ENCODE data around the gene GALK1. TPM values are rescaled to one million over a fixed set of nuclear protein-coding genes. Genes with fewer than 3 reads are reported as not detected.

The GALK1 gene
- total and polyA plus RNA-seq, 2 of the 13 experiments (the other 11 are each of a cell fraction or from before 2014, with no cell fraction given) = 59.9 to 93.6 TPM

DNA sequence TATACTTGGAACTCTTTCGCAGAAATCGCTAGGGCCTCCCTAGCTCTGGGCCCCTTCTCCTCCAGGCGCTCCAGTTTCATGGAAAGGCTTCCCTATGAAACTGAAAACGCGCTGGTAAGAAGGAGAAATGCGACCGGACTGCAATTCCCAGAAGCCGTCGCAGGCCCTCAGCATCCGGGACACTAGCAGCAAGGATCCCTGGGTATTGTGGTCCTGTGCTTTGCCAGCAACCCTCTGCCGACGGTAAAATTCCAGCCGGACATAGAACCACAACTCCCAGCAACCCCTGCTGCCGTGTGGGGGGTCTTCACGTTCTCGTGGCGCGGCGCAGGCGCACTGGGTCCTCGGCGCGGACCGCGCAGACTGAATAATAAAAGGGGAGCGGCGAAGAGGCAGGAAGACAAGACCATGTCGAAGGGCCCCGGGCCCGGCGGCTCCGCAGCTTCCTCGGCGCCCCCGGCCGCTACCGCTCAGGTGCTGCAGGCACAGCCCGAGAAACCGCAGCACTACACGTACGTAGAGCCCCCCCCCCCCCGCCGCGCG is 19.6 kb upstream of the GALK1 start, which contains the start of gene UNK (continued):
- TF ChIP-seq THAP9 (CRISPR knock-in tag; IDR thresholded peaks at IDR 0.05; ENCODE audit: borderline replicate concordance) (peak; percentile 65; the same call in 1 of the 2 replicates), DR1 (CRISPR knock-in tag; IDR thresholded peaks at IDR 0.05) (peak; percentile 47; the same call in 1 of the 2 replicates), CC2D1A (CRISPR knock-in tag; IDR thresholded peaks at IDR 0.05) (peak; percentile 40; the same call in 1 of the 2 replicates), GZF1 (CRISPR knock-in tag; IDR thresholded peaks at IDR 0.05) (peak; percentile 15; the same call in 1 of the 2 replicates), SP4 (CRISPR knock-in tag; IDR thresholded peaks at IDR 0.05) (peak; percentile 73), DMAP1 (CRISPR knock-in tag; IDR thresholded peaks at IDR 0.05) (no peak; the same call in 1 of the 2 replicates), RARG (CRISPR knock-in tag; IDR thresholded peaks at IDR 0.05; ENCODE audit: low read depth) (peak; percentile 19; the same call in 1 of the 2 replicates), FOXC1 (CRISPR knock-in tag; IDR thresholded peaks at IDR 0.05; ENCODE audit: borderline replicate concordance) (peak; percentile 74), HOXD1 (CRISPR knock-in tag; IDR thresholded peaks at IDR 0.05) (peak; percentile 57; the same call in 1 of the 2 replicates), HIVEP1 (CRISPR knock-in tag; IDR thresholded peaks at IDR 0.05) (peak; percentile 21; the same call in 1 of the 2 replicates), ATF7-NPFF (CRISPR knock-in tag; IDR thresholded peaks at IDR 0.05; ENCODE audit: low read depth) (peak; percentile 83), ELF1 (CRISPR knock-in tag; IDR thresholded peaks at IDR 0.05) (peak; percentile 82), ZNF776 (CRISPR knock-in tag; IDR thresholded peaks at IDR 0.05) (peak; percentile 82; the same call in 1 of the 2 replicates), BORCS8-MEF2B (CRISPR knock-in tag; IDR thresholded peaks at IDR 0.05) (peak; percentile 6; the same call in 1 of the 2 replicates), ZNF160 (CRISPR knock-in tag; IDR thresholded peaks at IDR 0.05) (no peak), NCOA2 (CRISPR knock-in tag; IDR thresholded peaks at IDR 0.05) (peak; percentile 1; the same call in 1 of the 2 replicates), ZMYM3 (CRISPR knock-in tag; IDR thresholded peaks at IDR 0.05) (no peak), HHEX (CRISPR knock-in tag; IDR thresholded peaks at IDR 0.05) (peak; percentile 65), HCFC1 (IDR thresholded peaks at IDR 0.05; ENCODE audit: low read depth, low read length) (peak; percentile 100), THAP11 (CRISPR knock-in tag; IDR thresholded peaks at IDR 0.05) (peak; percentile 98), SMC3 (IDR thresholded peaks at IDR 0.05; ENCODE audit: low read length) (no peak), FOXA3 (CRISPR knock-in tag; IDR thresholded peaks at IDR 0.05) (peak; percentile 65), CREB1 (IDR thresholded peaks at IDR 0.05) (no peak; the same call in 1 of the 2 replicates), CREB1 (CRISPR knock-in tag; IDR thresholded peaks at IDR 0.05) (peak; percentile 95), ASH2L (IDR thresholded peaks at IDR 0.05; ENCODE audit: insufficient read length, low read depth, low read length) (peak; percentile 94)
- TF ChIP-seq, protein P1, sequence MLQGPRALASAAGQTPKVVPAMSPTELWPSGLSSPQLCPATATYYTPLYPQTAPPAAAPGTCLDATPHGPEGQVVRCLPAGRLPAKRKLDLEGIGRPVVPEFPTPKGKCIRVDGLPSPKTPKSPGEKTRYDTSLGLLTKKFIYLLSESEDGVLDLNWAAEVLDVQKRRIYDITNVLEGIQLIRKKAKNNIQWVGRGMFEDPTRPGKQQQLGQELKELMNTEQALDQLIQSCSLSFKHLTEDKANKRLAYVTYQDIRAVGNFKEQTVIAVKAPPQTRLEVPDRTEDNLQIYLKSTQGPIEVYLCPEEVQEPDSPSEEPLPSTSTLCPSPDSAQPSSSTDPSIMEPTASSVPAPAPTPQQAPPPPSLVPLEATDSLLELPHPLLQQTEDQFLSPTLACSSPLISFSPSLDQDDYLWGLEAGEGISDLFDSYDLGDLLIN (CRISPR knock-in tag; IDR thresholded peaks at IDR 0.05; ENCODE audit: borderline replicate concordance) = peak; percentile 87
- TF ChIP-seq, protein P2, sequence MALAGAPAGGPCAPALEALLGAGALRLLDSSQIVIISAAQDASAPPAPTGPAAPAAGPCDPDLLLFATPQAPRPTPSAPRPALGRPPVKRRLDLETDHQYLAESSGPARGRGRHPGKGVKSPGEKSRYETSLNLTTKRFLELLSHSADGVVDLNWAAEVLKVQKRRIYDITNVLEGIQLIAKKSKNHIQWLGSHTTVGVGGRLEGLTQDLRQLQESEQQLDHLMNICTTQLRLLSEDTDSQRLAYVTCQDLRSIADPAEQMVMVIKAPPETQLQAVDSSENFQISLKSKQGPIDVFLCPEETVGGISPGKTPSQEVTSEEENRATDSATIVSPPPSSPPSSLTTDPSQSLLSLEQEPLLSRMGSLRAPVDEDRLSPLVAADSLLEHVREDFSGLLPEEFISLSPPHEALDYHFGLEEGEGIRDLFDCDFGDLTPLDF (CRISPR knock-in tag; IDR thresholded peaks at IDR 0.05) = no peak

All from HepG2 (cell line).